Esophagus (tissue), 2 donors: ENCODE results near the gene EHD3. TPM values are rescaled to one million over a fixed set of nuclear protein-coding genes. Genes with fewer than 3 reads are reported as not detected.
A peak's percentile ranks its signal among the peaks of the same experiment; 100 is the strongest.

Experiments
- H3K27ac ChIP-seq, 2 donors: one replicate each; pipeline ENCODE4 v1.5.1; 2013; ENCODE audit warnings: low read depth in 2 of 2, mild to moderate bottlenecking in 2 of 2, inconsistent platforms in 1 of 2, low read length in 1 of 2, moderate library complexity in 1 of 2
- H3K27me3 ChIP-seq, 2 donors: one replicate each; pipeline ENCODE4 v1.6.1; 2013; ENCODE audit warnings: low read length in 2 of 2, control low read depth in 1 of 2, mild to moderate bottlenecking in 1 of 2; ENCODE audit not compliant: insufficient read depth in 2 of 2, control insufficient read depth in 1 of 2
- H3K36me3 ChIP-seq, 2 donors: one replicate each; pipeline ENCODE4 v1.6.1; 2013; ENCODE audit warnings: low read length in 1 of 2; ENCODE audit not compliant: control insufficient read depth in 2 of 2, insufficient read depth in 2 of 2
- H3K4me1 ChIP-seq, 2 donors: one replicate each; pipeline ENCODE4 v1.6.1; 2013; ENCODE audit warnings: low read length in 1 of 2; ENCODE audit not compliant: control insufficient read depth in 2 of 2, insufficient read depth in 2 of 2
- H3K4me3 ChIP-seq, 2 donors: one replicate each; pipeline ENCODE4 v1.5.1; 2013; ENCODE audit warnings: low read length in 2 of 2, mild to moderate bottlenecking in 2 of 2, low read depth in 1 of 2, moderate library complexity in 1 of 2
- H3K9me3 ChIP-seq, 2 donors: one replicate each; pipeline ENCODE4 v1.6.1; 2013; ENCODE audit warnings: mild to moderate bottlenecking in 2 of 2, low read depth in 1 of 2, low read length in 1 of 2, moderate library complexity in 1 of 2; ENCODE audit not compliant: control insufficient read depth in 2 of 2, insufficient read depth in 1 of 2
- WGBS, 2 donors: extraction: QIAGEN DNeasy Blood & Tissue Kit; methylation state at CpG; one replicate each; pipeline ENCODE4 v1.1.7; 2013; 5-methylcytosine and 5-hydroxymethylcytosine counted together
- polyA plus RNA-seq, 2 donors: library from polyadenylated mRNA; stranded (reverse); fragments of 200-250 nt; gene quantifications; one replicate each; pipeline ENCODE4 v1.2.3, GENCODE V29; 2013
- donor health status: healthy with polysubstance abuse.
- donor health status: Bipolar disorder and iron deficiency.

Gene EHD3
- polyA plus RNA-seq: 10 to 100 TPM; 24.1 to 27.4 TPM

DNA sequence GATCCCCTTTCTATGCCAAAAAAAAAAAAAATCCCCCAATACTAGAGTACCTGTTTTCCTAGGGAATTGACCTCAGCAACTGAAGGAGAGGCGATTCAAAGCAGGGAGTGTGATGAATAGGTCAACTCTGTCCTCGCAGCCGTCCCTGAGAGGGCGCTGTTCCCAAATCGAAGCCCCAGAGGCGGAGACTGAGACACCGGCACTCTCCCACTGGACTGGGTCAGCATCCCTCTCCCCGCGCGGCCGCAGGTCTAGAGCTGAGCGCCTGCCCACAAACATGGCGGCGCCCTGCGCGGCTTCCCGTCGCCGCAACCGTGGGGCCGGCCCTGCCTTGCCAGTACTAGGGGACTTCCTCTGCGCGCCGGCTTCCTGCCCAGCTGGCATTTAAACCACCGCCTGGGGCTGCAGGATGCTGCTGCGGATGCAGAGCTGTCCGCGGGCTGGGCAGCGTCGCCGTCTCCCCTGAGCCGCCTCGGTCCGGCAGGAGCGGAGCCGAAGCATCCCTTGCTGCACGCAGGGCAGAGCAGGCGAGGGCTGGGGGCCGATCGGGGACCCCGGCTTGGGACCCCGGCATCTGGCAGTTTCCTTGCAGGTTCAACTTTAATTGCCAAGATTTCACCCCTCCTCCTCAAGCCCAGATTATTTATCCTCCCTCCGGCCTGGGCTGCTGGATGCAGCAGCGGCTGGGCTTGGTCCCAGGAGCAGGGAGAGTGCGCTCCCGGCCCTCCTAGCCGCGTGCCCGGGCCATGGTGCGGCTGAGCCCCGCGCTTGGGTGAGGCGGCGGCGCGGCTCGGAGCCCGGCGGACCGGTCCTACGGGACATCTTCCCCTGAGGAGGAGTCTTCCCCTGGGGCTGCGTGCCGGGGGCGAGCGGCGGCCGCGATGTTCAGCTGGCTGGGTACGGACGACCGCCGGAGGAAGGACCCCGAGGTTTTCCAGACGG, at the start of gene EHD3:
TSS of gene EHD3 (plus strand) at position 412 of the 942 bp plus-strand sequence. CDS start at position 882, 470 bp downstream.
- Histone ChIP-seq H3K9me3 (no peaks in the 10 kb centered on the region), H3K36me3 (no peaks in the 10 kb centered on the region), H3K27ac (peak within 1 kb of the TSS; percentile 81 to 89), H3K27me3 (no peaks in the 10 kb centered on the region), H3K4me1 (peaks cover 7% of the 10 kb centered on the region in 2 donors), H3K4me3 (peak within 1 kb of the TSS; percentile 66 to 72)
- 2 to 3% methylated on average over 74 of the region's 74 CpGs for WGBS, 2 donors

DNA sequence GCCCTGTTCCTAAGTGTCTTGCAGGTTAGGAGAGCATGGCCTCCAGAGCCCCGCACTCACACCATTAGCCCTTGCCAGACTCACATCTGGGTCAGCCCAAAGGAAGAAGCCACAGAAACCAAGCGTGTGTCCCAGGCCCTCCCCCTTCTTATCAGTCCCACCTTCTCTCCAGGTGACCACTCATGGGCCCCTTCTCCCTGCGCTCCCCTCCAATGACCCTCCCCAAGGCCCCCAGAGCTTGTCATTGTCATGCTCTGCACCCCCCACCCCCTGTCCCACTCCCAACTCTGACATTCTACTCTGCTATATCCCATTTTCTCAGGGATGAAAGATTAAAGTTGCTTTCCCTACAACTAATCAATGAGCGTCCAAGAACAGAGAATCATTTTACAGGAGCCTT, 46.8 kb upstream of the EHD3 start:
- WGBS, 2 donors: 91 to 94% methylated on average over 4 of the region's 4 CpGs
- H3K36me3 ChIP-seq: peaks cover 0 to 2% of the 10 kb centered on the region in 2 donors

DNA sequence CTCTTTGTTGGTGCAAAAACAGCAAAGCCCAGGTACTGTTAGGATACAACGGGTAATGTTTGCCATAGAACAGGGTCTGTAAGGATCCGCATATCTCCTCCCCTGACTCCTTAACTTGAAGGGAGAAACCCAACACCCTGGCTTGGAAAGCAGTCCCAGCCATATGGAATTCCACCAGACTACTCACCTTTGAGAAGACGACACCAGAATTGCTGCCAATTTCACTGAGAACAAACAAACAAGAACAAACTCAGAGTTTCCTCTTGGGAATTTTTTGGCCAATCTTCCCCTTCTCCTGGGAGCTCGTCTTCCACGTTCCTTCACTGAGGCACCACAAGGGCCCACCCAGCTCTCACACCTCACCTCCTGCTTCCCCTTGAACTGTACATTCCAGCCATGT, 45.8 kb upstream of the EHD3 start:
- H3K4me3 ChIP-seq: no peak overlapping the region
- H3K4me1 ChIP-seq: no peaks in the 10 kb centered on the region
- 61 to 68% methylated on average over 5 of the region's 5 CpGs for WGBS, 2 donors
- no peaks in the 10 kb centered on the region for H3K9me3 ChIP-seq
- no peaks in the 10 kb centered on the region for H3K27me3 ChIP-seq
- H3K27ac ChIP-seq: no peak overlapping the region
- peaks cover 0 to 8% of the 10 kb centered on the region in 2 donors for H3K36me3 ChIP-seq

More for the DNA sequence above, 46.8 kb upstream of the EHD3 start:
- Histone ChIP-seq H3K9me3 (no peaks in the 10 kb centered on the region), H3K4me1 (no peaks in the 10 kb centered on the region), H3K27me3 (no peaks in the 10 kb centered on the region), H3K27ac (no peak overlapping the region), H3K4me3 (no peak overlapping the region)

DNA sequence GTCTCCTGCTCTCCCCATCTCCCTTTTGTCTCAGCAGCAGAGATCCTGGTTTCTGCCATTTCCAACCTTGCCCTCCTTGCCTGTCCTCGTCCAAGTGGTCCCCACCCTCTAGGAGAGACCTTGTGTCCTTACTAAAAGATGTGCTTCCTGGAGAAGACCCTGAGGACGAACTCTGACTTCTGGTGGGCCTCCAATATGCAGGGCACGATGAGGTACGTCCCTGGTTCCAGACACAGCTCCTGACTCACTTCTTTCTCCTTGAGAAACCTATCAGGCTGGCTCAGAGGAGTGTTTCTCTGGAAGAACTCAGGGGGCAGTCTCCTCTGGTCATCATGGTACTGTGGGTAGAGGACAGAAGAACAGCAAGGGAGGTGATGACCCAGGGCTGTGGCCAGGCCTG, 44.8 kb upstream of the EHD3 start:
- Histone ChIP-seq H3K9me3 (no peaks in the 10 kb centered on the region), H3K27ac (no peak overlapping the region), H3K4me1 (no peaks in the 10 kb centered on the region), H3K36me3 (peaks cover 0 to 10% of the 10 kb centered on the region in 2 donors), H3K27me3 (no peaks in the 10 kb centered on the region), H3K4me3 (no peak overlapping the region)
- 76 to 91% methylated on average over 4 of the region's 4 CpGs for WGBS, 2 donors

DNA sequence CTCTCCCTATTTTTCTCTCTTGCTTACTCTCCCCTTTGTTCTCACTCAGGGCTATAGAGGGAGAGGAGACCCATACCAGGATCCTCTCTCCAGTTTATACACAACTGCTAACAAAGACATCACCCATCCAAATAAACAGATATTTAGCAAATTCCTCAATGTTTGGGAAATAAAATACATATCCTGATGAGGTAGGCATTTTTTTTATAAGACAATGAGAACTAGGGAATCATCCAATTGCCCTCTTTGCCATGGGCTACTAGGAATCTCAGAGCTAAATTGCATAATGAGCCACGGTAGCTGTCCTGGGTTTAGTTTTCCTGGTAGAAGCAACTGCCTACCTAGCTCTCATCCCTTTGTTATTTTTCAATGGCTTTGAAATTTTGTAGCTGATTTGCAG, 43.8 kb upstream of the EHD3 start:
- H3K4me1 ChIP-seq: no peaks in the 10 kb centered on the region
- no peaks in the 10 kb centered on the region for H3K9me3 ChIP-seq
- WGBS, 2 donors: 75% methylated on average over 1 of the region's 1 CpG
- no peak overlapping the region for H3K4me3 ChIP-seq
- H3K36me3 ChIP-seq: peaks cover 0 to 10% of the 10 kb centered on the region in 2 donors
- H3K27ac ChIP-seq: no peak overlapping the region
- no peaks in the 10 kb centered on the region for H3K27me3 ChIP-seq

DNA sequence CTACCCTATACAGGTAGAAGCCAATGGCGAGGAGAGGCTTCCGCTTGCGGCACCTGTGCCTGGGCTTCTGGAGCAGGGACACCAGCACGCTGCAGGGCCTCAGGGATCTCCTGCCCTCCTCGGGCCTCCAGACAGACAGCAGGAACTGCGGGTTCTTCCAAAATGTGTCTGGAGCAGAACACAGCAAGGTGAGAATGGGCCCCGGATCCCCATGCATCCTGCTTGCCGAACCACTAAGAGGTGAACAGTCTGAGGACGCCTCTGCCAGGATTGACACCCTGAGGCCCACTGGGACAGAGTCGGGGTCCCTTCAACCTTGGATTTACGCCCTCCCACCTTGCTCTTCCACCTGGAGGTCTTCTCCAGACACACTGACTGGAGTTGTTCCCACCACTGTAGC, 42.0 kb upstream of the EHD3 start:
- Histone ChIP-seq H3K4me1 (no peaks in the 10 kb centered on the region), H3K36me3 (peaks cover 0 to 10% of the 10 kb centered on the region in 2 donors), H3K4me3 (no peak overlapping the region), H3K9me3 (no peaks in the 10 kb centered on the region), H3K27ac (no peak overlapping the region), H3K27me3 (no peaks in the 10 kb centered on the region)
- 91 to 95% methylated on average over 11 of the region's 11 CpGs for WGBS, 2 donors

DNA sequence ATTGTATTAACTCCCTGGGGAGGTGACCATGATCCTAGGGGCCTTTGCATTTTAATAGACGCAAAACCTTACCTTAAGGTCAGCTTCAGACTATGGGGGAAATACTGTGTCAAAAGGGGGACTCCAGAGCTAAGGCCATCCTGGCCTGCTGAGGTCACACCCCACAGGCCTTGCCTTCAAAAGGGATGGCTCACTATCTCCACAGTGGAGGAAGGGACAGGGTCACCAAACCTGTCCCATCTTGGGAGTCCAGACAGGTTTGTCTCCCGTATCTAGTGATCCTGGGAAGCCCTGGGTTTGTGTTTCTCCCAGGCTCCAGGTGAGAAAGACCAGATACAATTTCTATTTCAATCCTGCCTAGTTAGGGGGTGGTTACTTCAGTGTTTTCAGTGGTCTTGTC, 41.6 kb upstream of the EHD3 start:
- Histone ChIP-seq H3K9me3 (no peaks in the 10 kb centered on the region), H3K27ac (no peak overlapping the region), H3K36me3 (peaks cover 0 to 10% of the 10 kb centered on the region in 2 donors), H3K4me1 (peaks cover 0 to 3% of the 10 kb centered on the region in 2 donors), H3K4me3 (no peak overlapping the region), H3K27me3 (no peaks in the 10 kb centered on the region)
- WGBS, 2 donors: 91 to 94% methylated on average over 2 of the region's 2 CpGs

DNA sequence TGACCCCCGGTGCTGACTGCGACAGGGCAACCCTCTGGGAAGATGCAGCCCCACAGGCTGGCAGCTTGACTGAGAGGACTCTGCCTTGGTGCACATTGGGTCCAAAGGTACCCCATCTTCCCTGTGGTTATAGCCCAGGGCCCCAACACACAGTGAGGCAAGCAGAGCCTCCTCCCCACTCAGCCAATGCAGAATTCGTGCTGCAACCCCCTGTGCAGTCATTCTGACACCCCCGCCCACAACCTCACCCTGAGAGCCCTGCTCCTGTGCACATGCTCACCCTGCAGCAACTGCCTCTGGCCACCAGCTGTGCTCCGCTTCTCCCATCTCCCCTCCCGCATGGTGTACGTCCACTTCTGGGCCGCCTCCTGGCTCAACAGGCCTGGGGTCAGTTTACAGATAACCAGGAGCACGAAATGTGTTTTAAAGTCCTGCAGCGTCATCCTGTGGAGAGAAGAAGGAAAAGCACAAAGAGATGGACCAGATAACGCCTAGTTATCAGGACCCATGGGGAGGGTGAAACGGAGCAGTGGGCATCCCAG, 41.0 kb upstream of the EHD3 start:
- no peak overlapping the region for H3K4me3 ChIP-seq
- H3K4me1 ChIP-seq: peaks cover 0 to 3% of the 10 kb centered on the region in 2 donors
- no peak overlapping the region for H3K27ac ChIP-seq
- H3K36me3 ChIP-seq: peaks cover 0 to 10% of the 10 kb centered on the region in 2 donors
- 83 to 93% methylated on average over 12 of the region's 12 CpGs for WGBS, 2 donors
- no peaks in the 10 kb centered on the region for H3K9me3 ChIP-seq
- H3K27me3 ChIP-seq: no peaks in the 10 kb centered on the region

DNA sequence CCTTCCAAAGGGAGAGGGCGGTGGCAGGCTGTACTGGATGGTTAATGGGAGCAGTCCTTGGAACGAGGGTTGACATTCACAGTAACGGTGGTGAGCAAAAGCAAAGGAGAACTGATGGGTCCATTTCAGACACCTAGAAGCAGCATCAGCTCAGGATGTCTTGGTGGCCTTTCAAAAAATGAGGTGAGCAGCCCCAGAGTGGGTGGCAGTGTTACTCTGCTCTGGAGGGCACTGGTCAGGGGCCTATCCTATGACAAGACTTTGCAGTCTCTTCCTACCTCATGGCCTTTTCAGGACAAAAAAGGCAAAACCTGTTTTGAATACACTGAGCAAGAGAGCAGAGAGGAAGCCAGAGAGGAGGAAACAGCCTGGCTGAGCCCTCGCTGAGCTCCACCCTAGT, 40.1 kb upstream of the EHD3 start:
- Histone ChIP-seq H3K27me3 (no peaks in the 10 kb centered on the region), H3K4me1 (peaks cover 0 to 3% of the 10 kb centered on the region in 2 donors), H3K4me3 (no peak overlapping the region), H3K27ac (no peak overlapping the region), H3K36me3 (peaks cover 0 to 10% of the 10 kb centered on the region in 2 donors), H3K9me3 (no peaks in the 10 kb centered on the region)
- 87 to 90% methylated on average over 4 of the region's 4 CpGs for WGBS, 2 donors
